GM21737 (cell line): ENCODE measurements around the gene PRKAA1.
A peak's percentile ranks its signal among the peaks of the same experiment; 100 is the strongest.
"Not testable (repeated sequence)": the region's sequence is repeated elsewhere in the genome, so short reads cannot be mapped to it uniquely, and the experiment has no call there.

ENCODE experiments used
- ATAC-seq: cut with Tn5 transposase; IDR thresholded peaks from one replicate; pipeline ENCODE4 v1.9.1; 2021; ENCODE audit warnings: mild to moderate bottlenecking, moderate library complexity; ENCODE audit not compliant: unreplicated experiment

Gene PRKAA1

GRCh38 chr5:40826489-40827187 lies 28.5 kb upstream of the PRKAA1 start:
- ATAC-seq: no peak

- not testable (repeated sequence) for ATAC-seq
Observed at GRCh38 chr5:40825461-40826043, 27.4 kb upstream of the PRKAA1 start.

- ATAC-seq: no peak
Observed at GRCh38 chr5:40823459-40823858, 25.3 kb upstream of the PRKAA1 start.

- ATAC-seq: no peak
Observed at GRCh38 chr5:40813698-40814281, 15.6 kb upstream of the PRKAA1 start.

- no peak for ATAC-seq
Observed at GRCh38 chr5:40812125-40812524, 14.0 kb upstream of the PRKAA1 start.

GRCh38 chr5:40801771-40802562 lies 3.8 kb upstream of the PRKAA1 start:
- no peak for ATAC-seq

- no peak for ATAC-seq
Observed at GRCh38 chr5:40799258-40799657, 1.1 kb upstream of the PRKAA1 start.

- no peak for ATAC-seq
Observed at GRCh38 chr5:40798801-40799210, 632 bp upstream of the PRKAA1 start.

- peak; percentile 43 for ATAC-seq
Observed at GRCh38 chr5:40797273-40798011, 732 bp downstream of the PRKAA1 start.

GRCh38 chr5:40796487-40796889 lies 1.7 kb downstream of the PRKAA1 start:
- ATAC-seq: no peak

- not testable (repeated sequence) for ATAC-seq
Observed at GRCh38 chr5:40794877-40795276, 3.3 kb downstream of the PRKAA1 start.

GRCh38 chr5:40794340-40794739 lies 3.8 kb downstream of the PRKAA1 start:
- ATAC-seq: not testable (repeated sequence)

GRCh38 chr5:40792691-40793090 lies 5.5 kb downstream of the PRKAA1 start:
- ATAC-seq: not testable (repeated sequence)

- no peak for ATAC-seq
Observed at GRCh38 chr5:40791715-40792139, 6.4 kb downstream of the PRKAA1 start.

GRCh38 chr5:40790947-40791593 lies 7.1 kb downstream of the PRKAA1 start:
- ATAC-seq: no peak

GRCh38 chr5:40788941-40789340 lies 9.2 kb downstream of the PRKAA1 start:
- not testable (repeated sequence) for ATAC-seq

- no peak for ATAC-seq
Observed at GRCh38 chr5:40787986-40788385, 10.2 kb downstream of the PRKAA1 start.

GRCh38 chr5:40786664-40787063 lies 11.5 kb downstream of the PRKAA1 start:
- not testable (repeated sequence) for ATAC-seq

GRCh38 chr5:40784916-40785315 lies 13.3 kb downstream of the PRKAA1 start:
- ATAC-seq: no peak

GRCh38 chr5:40784027-40784653 lies 14.0 kb downstream of the PRKAA1 start:
- no peak for ATAC-seq
